ENCODE results near the gene PDX1. TPM values are rescaled to one million over a fixed set of nuclear protein-coding genes. Genes with fewer than 3 reads are reported as not detected.

The PDX1 gene
- total and polyA plus RNA-seq, 9 of the 15 experiments (the other 6 are each of a cell fraction or from before 2014, with no cell fraction given), result not detected

GRCh38 chr13:27969082-27969865, 49.5 kb downstream of the PDX1 start, which contains the start of gene CDX2:
Gene CDX2 (minus strand): TSS chr13:27969315. CDS start chr13:27969006, 309 bp downstream.
- Histone ChIP-seq H3K9me3 (replicated peaks; ENCODE audit: control insufficient read depth, insufficient read depth, low read depth, low read length) (no peaks in the 10 kb centered on the region), H4K20me1 (replicated peaks; ENCODE audit: control insufficient read depth, insufficient read depth, low read length) (no peaks in the 10 kb centered on the region), H3K27me3 (ENCODE audit: control insufficient read depth in 2 of 2, insufficient read depth in 2 of 2, low read length in 2 of 2) (peaks cover 12 to 78% of the 10 kb centered on the region in 2 experiments; a peak in 4 of 5 replicates), H3K4me3 (no peak within 1 kb of the TSS), H3K27ac (ENCODE audit: extremely low read depth, low read depth, low read length) (no peak within 1 kb of the TSS), H3K36me3 (ENCODE audit: control insufficient read depth, insufficient read depth, low read length) (no peaks in the 10 kb centered on the region), H3K4me2 (ENCODE audit: insufficient read depth, low read length) (no peak within 1 kb of the TSS), H3K79me2 (ENCODE audit: control insufficient read depth, insufficient read depth, low read length) (no peaks in the 10 kb centered on the region), H2AFZ (ENCODE audit: low read depth, low read length) (no peak within 1 kb of the TSS), H3K9me1 (ENCODE audit: control insufficient read depth, insufficient read depth, low read length) (no peaks in the 10 kb centered on the region), H3K9ac (ENCODE audit: insufficient read depth in 1 of 2, low read depth in 2 of 2, low read length in 2 of 2) (no peak within 1 kb of the TSS), H3K4me1 (replicated peaks in 1 of 2; ENCODE audit: control insufficient read depth in 2 of 2, insufficient read depth in 2 of 2, low read length in 2 of 2) (no peaks in the 10 kb centered on the region; a peak in 1 of 5 replicates)
- FAIRE-seq, result no peak
- intact Hi-C loops (cut with micrococcal nuclease) (no loop called here), in situ Hi-C loops (cut with MboI) (loop anchor here (25.0 kb wide), 1 partner anchor 457 kb away; no protein-coding TSS in a partner anchor)
- DNase-seq (ENCODE audit: extremely low read depth in 1 of 4, low spot score in 3 of 4), result no peak
- TF ChIP-seq RBBP5 (IDR thresholded peaks at IDR 0.05; ENCODE audit: borderline replicate concordance, insufficient read depth, low read length, poor library complexity, severe bottlenecking), result no peak
- no peak for TF ChIP-seq RNF219 (CRISPR knock-in tag; IDR thresholded peaks at IDR 0.05)
- no peak for TF ChIP-seq XRCC5 (IDR thresholded peaks at IDR 0.05; ENCODE audit: low read depth, low read length)
- no peak for TF ChIP-seq ETV6 (IDR thresholded peaks at IDR 0.05; ENCODE audit: borderline replicate concordance in 1 of 2, low read depth in 2 of 2, low read length in 1 of 2)
- TF ChIP-seq ETV6 (CRISPR knock-in tag; IDR thresholded peaks at IDR 0.05; ENCODE audit: borderline replicate concordance), result no peak
- TF ChIP-seq HNRNPLL (IDR thresholded peaks at IDR 0.05; ENCODE audit: low read depth, low read length, poor library complexity, severe bottlenecking), result no peak
- 11% methylated on average over 16 of the region's 34 CpGs for WGBS (ENCODE audit: insufficient coverage, low coverage, missing lambda C conversion rate)
- no peak for ATAC-seq
- no TSS peak for BruUV-seq (replicated peaks)
- POLR2A ChIA-PET, result interaction anchor here (0.5 kb wide), 1 partner anchor 234 kb away, joined by 3 read pairs; no protein-coding TSS in a partner anchor
- CTCF ChIA-PET (ENCODE audit: low intra/inter-chr PET ratio), result no interaction called here

Data from K562 (cell line).